ENCODE data around the gene NCAPG.

The NCAPG gene, protein sequence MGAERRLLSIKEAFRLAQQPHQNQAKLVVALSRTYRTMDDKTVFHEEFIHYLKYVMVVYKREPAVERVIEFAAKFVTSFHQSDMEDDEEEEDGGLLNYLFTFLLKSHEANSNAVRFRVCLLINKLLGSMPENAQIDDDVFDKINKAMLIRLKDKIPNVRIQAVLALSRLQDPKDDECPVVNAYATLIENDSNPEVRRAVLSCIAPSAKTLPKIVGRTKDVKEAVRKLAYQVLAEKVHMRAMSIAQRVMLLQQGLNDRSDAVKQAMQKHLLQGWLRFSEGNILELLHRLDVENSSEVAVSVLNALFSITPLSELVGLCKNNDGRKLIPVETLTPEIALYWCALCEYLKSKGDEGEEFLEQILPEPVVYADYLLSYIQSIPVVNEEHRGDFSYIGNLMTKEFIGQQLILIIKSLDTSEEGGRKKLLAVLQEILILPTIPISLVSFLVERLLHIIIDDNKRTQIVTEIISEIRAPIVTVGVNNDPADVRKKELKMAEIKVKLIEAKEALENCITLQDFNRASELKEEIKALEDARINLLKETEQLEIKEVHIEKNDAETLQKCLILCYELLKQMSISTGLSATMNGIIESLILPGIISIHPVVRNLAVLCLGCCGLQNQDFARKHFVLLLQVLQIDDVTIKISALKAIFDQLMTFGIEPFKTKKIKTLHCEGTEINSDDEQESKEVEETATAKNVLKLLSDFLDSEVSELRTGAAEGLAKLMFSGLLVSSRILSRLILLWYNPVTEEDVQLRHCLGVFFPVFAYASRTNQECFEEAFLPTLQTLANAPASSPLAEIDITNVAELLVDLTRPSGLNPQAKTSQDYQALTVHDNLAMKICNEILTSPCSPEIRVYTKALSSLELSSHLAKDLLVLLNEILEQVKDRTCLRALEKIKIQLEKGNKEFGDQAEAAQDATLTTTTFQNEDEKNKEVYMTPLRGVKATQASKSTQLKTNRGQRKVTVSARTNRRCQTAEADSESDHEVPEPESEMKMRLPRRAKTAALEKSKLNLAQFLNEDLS

DNA sequence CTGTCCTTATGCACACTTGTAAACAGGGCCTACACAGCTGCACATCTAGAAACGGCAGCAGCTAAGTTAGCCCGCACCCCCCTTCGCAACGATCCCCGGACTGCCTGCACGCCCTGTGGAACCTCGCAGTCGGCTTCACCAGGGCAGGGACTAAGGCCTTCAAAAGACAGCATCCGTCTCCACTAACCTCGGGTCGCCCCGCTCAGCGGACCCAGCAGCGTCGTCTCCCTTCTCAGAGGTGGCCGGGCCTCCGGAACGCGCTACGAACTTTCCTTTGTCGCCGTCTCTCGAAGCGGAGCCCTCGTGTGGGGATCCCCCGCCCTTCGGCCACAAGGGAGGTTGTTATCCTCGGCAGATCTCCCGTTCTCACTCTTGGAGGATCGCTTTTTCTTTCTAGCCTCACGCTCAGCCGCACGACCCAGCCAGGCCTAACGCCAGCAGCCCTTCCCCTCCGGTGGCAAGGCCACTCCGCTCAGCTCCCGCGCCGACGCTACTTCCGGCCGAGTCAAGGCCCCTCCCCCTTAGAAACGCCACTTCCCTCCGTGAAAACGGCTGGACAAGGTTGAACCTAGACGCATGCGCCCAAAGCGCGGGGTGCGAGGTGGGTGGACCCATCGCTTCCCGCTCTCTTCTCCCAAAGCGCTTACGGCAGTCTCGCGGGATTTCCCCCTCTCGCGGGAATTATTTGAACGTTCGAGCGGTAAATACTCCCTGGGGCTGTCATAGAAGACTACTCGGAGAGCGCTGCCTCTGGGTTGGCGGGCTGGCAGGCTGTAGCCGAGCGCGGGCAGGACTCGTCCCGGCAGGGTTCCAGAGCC is at the start of gene NCAPG, which contains the start of gene DCAF16:
Gene NCAPG, plus strand, starts transcription at position 720 of the 818 bp plus-strand sequence. CDS start 99 bp downstream, outside the sequence.
Gene DCAF16, minus strand, starts transcription at position 498 of the 818 bp plus-strand sequence. CDS start 6,616 bp downstream, outside the sequence.
- peak; percentile 94 for ATAC-seq (replicated peaks)
- Mint-ChIP-seq H3K4me1 (peaks cover 16 to 48% of the 10 kb centered on the region in 2 donors), H3K27me3 (no peaks in the 10 kb centered on the region), H3K27ac (peak within 1 kb of the TSS; percentile 98), H3K36me3 (peaks cover 9 to 17% of the 10 kb centered on the region in 2 donors), H3K9me3 (no peaks in the 10 kb centered on the region), H3K4me3 (peak within 1 kb of the TSS; percentile 96 to 97)
- peak; percentile 99 for DNase-seq

DNA sequence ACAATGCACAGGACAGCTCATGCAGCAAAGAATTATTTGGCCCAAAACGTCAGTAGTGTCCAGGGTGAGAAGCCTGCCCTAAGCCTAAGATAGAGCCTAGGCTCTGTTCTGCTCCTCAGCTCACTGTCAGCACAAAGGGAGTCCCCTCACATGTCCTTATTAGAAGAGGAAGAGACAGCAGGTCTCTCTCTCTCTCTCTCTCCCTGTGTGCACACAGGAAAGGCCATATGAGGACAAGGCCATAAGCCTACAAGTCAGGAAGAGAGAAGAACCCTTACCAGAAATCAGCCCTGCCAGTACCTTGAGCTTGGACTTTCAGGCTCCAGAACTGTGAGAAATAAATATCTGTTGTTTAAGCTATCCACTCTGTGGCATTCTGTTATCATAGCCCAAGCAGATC is 49.7 kb upstream of the NCAPG start:
- Mint-ChIP-seq H3K9me3 (no peaks in the 10 kb centered on the region), H3K4me3 (no peak overlapping the region), H3K4me1 (peaks cover 0 to 3% of the 10 kb centered on the region in 2 donors), H3K36me3 (peaks cover 0 to 3% of the 10 kb centered on the region in 2 donors), H3K27ac (no peak overlapping the region), H3K27me3 (peaks cover 3 to 5% of the 10 kb centered on the region in 2 donors)
- ATAC-seq (replicated peaks) (no peak), DNase-seq (no peak)

DNA sequence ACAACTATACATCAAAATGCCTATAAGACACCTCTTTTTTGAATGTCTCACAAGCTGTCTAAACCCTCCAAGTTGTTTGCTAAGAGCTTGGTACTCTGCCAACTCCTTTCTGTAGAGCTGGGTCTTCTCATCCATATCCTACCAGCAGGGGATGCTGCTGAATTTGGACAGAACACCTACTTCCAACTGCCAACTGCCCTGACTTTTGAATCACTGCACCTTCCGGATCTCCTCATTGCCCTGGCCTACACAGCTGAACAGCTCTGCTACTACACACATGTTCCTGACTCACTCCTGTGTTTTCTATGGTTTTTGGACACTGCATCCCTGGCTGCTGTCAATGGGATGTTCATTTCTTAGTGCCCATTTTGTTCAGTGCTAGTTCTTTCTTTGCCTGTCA is 48.1 kb upstream of the NCAPG start:
- Mint-ChIP-seq H3K27ac (no peak overlapping the region), H3K36me3 (peaks cover 0 to 4% of the 10 kb centered on the region in 2 donors), H3K4me3 (no peak overlapping the region), H3K9me3 (no peaks in the 10 kb centered on the region), H3K4me1 (peaks cover 0 to 3% of the 10 kb centered on the region in 2 donors), H3K27me3 (peaks cover 3 to 5% of the 10 kb centered on the region in 2 donors)
- ATAC-seq (replicated peaks) (no peak), DNase-seq (no peak)

DNA sequence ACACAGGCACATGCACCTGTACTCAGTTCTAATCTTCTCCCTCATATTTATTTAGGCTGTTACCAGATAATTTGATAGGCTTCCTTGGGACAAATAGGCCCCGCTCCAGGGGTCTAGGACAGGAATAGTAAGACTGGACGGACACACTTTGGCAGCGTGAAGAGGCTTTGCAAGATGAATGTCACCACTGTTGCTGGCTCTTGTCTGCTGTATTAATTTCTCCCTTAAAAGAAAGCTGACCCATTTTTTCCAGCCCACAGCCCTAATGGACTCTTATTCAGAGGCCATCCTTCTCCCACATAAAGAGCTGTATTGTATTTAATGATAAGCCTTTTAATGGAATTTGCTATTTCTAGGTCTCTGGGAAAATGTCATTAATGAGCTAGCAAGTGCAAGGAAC is 47.4 kb upstream of the NCAPG start:
- Mint-ChIP-seq H3K4me3 (no peak overlapping the region), H3K27me3 (peaks cover 3 to 5% of the 10 kb centered on the region in 2 donors), H3K27ac (no peak overlapping the region), H3K4me1 (peaks cover 0 to 3% of the 10 kb centered on the region in 2 donors), H3K36me3 (peaks cover 0 to 4% of the 10 kb centered on the region in 2 donors), H3K9me3 (no peaks in the 10 kb centered on the region)
- ATAC-seq (replicated peaks) (no peak), DNase-seq (no peak)

DNA sequence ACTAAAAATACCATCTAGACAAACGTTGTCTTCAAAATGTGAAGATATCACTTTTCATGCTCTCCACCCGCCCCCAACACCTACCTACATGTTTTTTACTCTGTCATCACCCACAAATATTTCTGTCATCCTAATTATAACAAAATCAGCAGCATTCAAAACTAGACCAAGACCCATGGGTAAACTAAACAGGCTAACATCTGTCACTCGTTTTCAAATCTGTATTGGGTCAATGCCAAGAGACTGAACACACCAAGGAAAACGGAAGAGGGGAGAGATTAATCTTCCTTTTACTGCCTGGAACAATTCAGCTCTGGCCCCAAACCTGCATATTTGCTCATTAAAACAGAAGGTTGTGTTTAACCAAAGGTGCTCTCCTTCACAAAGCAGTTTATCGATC is 46.8 kb upstream of the NCAPG start:
- no peaks in the 10 kb centered on the region for H3K9me3 Mint-ChIP-seq
- peaks cover 0 to 4% of the 10 kb centered on the region in 2 donors for H3K36me3 Mint-ChIP-seq
- no peak overlapping the region for H3K4me3 Mint-ChIP-seq
- H3K27ac Mint-ChIP-seq: no peak overlapping the region
- DNase-seq: no peak
- H3K27me3 Mint-ChIP-seq: peaks cover 3 to 5% of the 10 kb centered on the region in 2 donors
- peaks cover 0 to 3% of the 10 kb centered on the region in 2 donors for H3K4me1 Mint-ChIP-seq
- ATAC-seq (replicated peaks): no peak

DNA sequence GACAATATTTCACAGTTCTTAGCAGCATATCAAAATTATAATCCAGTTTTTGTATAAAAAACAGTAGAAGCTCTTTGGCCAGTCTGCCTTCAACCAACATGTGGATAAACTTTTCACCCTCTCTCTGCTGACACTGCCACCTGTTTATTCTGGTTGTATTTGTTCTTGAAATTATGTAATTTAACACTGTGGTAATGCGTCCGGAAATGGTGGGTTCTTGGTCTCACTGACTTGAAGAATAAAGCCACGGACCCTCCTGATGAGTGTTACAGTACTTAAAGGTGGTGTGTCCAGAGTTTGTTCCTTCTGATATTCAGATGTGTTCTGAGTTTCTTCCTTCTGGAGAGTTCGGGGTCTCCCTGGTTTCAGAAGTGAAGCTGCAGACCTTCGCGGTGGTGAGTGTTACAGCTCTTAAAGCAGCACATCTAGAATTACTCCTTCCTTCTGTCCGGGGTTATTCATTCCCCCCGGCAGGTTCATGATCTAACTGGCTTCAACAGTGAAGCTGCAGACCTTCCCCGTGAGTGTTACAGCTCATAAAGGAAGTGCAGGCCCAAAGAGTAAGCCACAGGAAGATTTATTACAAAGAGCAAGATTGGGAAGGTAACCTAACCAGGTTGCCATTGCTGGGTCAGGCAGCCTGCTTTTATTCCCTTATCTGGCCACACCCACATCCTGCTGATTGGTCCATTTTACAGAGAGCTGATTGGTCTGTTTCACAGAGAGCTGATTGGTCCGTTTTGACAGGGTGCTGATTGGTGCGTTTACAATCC is 45.1 kb upstream of the NCAPG start:
- Mint-ChIP-seq H3K27me3 (peaks cover 3 to 5% of the 10 kb centered on the region in 2 donors), H3K9me3 (no peaks in the 10 kb centered on the region), H3K4me3 (peak overlapping the region in 1 of 2 donors; percentile 8), H3K27ac (no peak overlapping the region), H3K4me1 (peaks cover 0 to 3% of the 10 kb centered on the region in 2 donors), H3K36me3 (peaks cover 0 to 4% of the 10 kb centered on the region in 2 donors)
- DNase-seq (no peak), ATAC-seq (replicated peaks) (no peak)

DNA sequence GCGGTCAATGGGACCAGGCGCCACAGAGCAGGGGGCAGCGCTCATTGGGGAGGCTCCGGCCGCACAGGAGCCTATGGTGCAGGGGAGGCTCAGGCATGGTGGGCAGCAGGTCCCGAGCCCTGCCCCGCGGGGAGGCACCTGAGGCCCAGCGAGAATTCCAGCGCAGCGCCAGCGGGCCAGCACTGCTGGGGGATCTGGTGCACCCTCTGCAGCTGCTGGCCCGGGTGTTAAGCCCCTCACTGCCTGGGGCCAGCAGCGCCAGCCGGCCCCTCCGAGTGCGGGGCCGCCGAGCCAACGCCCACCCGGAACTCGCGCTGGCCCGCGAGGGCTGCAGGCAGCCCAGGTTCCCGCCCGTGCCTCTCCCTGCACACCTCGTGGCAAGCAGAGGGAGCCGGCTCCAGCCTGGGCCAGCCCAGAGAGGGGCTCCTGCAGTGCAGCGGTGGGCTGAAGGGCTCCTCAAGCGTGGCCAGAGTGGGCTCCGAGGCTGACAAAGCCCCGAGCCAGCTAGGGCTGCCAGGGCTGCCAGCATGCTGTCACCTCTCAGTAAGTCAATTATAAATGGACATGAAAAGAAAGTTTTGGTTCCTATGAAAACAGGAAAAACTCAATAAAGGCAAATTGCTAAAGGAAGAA is 43.8 kb upstream of the NCAPG start:
- Mint-ChIP-seq H3K36me3 (peaks cover 0 to 4% of the 10 kb centered on the region in 2 donors), H3K4me3 (no peak overlapping the region), H3K27me3 (peaks cover 1 to 3% of the 10 kb centered on the region in 2 donors), H3K27ac (no peak overlapping the region), H3K9me3 (no peaks in the 10 kb centered on the region), H3K4me1 (peaks cover 0 to 3% of the 10 kb centered on the region in 2 donors)
- ATAC-seq (replicated peaks): no peak
- DNase-seq: no peak

DNA sequence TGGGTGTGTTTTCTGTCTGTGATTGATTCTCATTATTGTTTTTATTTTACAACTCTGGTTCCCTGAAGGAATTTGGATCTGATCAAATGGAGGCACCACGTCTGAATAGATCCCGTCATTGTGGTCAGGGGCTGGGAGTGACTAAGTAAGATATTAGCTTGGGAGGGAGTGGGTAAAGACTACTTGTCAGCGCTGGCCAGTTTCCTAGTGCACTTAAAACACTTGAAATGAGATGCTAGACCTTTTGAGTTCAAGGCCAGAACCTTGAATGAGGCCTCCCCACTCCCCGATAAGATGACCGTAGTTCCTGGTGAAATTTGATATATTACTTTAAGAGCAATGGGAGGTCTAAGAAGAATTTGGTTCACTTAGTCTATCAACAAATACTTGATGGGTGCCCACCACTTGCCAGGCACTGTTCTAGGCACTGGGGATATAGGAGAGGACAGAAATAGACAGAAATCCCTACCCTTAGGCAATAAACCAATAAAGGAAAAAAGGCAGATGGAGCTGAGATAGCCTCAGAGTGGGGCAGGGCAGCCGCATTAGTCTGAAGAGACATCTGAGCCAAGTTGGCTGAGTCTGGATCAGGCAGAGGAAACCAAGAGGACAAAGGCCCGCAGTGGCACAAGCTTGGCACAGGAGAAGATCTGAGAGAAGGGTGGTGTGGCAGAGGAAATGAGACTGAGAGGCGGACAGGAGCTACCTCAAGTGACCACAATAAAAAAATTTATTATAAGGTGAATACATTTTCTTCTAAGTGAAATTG is 41.2 kb upstream of the NCAPG start:
- H3K4me1 Mint-ChIP-seq: peaks cover 0 to 3% of the 10 kb centered on the region in 2 donors
- peaks cover 0 to 6% of the 10 kb centered on the region in 2 donors for H3K27me3 Mint-ChIP-seq
- no peak for ATAC-seq (replicated peaks)
- DNase-seq: no peak
- H3K4me3 Mint-ChIP-seq: no peak overlapping the region
- H3K9me3 Mint-ChIP-seq: no peaks in the 10 kb centered on the region
- peaks cover 0 to 4% of the 10 kb centered on the region in 2 donors for H3K36me3 Mint-ChIP-seq
- no peak overlapping the region for H3K27ac Mint-ChIP-seq

DNA sequence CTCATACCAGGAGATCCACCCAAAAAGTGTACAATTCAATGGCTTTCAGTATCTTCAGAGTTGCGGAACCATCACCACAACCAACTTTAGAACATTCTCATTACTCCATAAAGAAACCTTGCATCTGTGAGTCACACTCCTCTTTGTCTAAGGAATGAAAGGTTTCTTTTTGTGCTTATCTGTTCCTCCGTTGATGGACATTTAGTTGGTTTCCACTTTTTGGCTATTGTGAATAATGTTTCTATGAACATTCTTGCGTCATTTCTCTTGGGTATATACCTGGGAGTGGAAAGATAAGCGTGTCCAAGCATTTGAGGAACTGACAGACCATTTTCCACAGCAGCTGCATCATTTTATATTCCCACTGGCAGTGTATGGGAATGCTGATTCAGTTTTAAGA is 39.9 kb upstream of the NCAPG start:
- H3K4me1 Mint-ChIP-seq: no peaks in the 10 kb centered on the region

DNA sequence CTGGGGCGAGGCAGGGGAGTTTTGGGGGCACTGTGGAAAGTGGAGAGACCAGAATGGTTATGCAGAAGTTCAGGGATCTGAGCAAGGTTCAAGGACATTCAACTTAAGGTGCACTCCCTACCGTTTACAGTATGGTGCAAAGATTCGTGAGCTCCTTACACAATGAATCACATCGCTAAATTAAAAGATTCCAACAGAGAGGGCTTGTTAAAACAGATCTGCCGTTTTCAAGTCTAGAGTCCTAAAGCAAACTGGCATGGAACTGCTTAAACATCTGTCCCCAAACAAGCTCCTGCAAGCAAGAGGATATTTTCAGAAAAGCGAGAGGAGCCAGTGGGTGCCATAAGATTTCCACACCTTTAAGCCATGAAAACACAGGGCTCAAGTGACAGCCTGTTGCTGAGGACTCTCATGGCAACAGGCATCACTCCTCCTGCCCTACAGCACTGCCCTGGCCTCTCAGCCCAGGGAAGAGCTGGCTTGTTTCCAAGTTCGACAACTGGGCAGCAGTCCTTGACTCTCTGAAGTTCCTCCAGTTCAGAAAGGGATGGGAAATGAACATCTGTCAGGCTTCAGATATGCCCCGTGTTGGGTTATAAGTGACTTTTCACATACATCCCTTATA is 39.4 kb upstream of the NCAPG start:
- ATAC-seq (replicated peaks): no peak
- no peak for DNase-seq
- no peak overlapping the region for H3K27ac Mint-ChIP-seq
- H3K36me3 Mint-ChIP-seq: no peaks in the 10 kb centered on the region
- no peak overlapping the region for H3K4me3 Mint-ChIP-seq
- H3K27me3 Mint-ChIP-seq: peaks cover 0 to 6% of the 10 kb centered on the region in 2 donors
- H3K4me1 Mint-ChIP-seq: no peaks in the 10 kb centered on the region
- no peaks in the 10 kb centered on the region for H3K9me3 Mint-ChIP-seq

More for the DNA sequence above, 39.9 kb upstream of the NCAPG start:
- Mint-ChIP-seq H3K36me3 (peaks cover 0 to 3% of the 10 kb centered on the region in 2 donors), H3K27ac (no peak overlapping the region), H3K9me3 (no peaks in the 10 kb centered on the region), H3K27me3 (peaks cover 0 to 6% of the 10 kb centered on the region in 2 donors), H3K4me3 (no peak overlapping the region)
- DNase-seq (no peak), ATAC-seq (replicated peaks) (no peak)

DNA sequence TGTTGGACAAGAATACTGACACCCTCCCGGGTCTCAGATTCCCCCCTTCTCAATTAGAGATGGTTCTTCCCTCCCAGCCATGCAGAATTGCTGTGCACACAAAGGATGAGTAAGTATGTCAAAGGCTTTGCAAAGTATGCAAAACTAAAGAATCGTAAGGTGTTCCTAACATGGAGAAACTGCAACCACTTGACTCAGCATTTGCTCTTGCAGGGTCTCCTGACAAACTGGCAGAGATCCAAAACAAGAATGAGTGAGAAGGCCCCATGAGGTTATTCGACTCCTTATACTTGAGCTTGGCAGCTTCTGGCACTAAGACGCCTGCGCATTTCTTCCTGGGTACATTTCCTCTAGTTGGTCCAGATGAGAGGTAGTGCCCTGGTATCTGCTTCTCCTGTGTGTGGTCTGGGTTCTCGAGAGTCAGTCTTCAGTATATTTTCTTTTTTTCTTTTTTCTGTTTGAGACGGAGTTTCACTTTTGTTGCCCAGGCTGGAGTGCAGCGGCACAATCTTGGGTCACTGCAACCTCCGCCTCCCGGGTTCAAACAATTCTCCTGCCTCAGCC is 37.6 kb upstream of the NCAPG start:
- Mint-ChIP-seq H3K9me3 (no peaks in the 10 kb centered on the region), H3K4me3 (no peak overlapping the region), H3K4me1 (no peaks in the 10 kb centered on the region), H3K27me3 (peaks cover 0 to 6% of the 10 kb centered on the region in 2 donors), H3K36me3 (no peaks in the 10 kb centered on the region), H3K27ac (no peak overlapping the region)
- ATAC-seq (replicated peaks): no peak
- no peak for DNase-seq

All from stimulated activated naive B cell treated with anti-CD40 and anti-IgM and Interleukin-4, amounts not matched to agents 10 μg/mL and 1 μg/mL and 100 μg/mL, for 72 hours (primary cell).